ACHN (cell line): ENCODE measurements around the gene GBX1.

Experiments
- DNase-seq: peaks from one replicate; pipeline ENCODE4 v3.0.0-alpha.2; 2015
- in situ Hi-C: cut with HindIII; loops from 2 replicates; pipeline ENCODE4 v1.10.0; 2017; ENCODE audit warnings: low sequenced_read_pairs, low pct_ligation_motif_present, low pct_unique_long_range_greater_than_20kb

The GBX1 gene

DNA sequence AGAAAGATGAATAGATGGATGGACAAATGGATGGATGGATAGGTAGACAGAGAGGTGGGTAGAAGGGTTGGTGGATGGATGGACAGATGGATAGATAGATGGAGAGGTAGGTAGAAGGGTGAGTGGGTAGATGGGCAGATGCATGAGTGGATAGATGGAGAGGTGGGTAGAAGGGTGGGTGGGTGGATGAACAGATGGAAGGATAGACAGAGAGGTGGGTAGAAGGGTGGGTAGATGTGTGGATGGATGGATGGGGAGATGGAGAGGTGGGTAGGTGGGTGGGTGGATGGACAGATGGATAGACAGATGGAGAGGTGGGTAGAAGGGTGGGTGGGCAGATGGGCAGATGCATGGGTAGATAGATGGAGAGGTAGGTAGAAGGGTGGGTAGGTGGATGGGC, 30.4 kb upstream of the GBX1 start:
- no peak for DNase-seq
- in situ Hi-C loops, result no loop called here

DNA sequence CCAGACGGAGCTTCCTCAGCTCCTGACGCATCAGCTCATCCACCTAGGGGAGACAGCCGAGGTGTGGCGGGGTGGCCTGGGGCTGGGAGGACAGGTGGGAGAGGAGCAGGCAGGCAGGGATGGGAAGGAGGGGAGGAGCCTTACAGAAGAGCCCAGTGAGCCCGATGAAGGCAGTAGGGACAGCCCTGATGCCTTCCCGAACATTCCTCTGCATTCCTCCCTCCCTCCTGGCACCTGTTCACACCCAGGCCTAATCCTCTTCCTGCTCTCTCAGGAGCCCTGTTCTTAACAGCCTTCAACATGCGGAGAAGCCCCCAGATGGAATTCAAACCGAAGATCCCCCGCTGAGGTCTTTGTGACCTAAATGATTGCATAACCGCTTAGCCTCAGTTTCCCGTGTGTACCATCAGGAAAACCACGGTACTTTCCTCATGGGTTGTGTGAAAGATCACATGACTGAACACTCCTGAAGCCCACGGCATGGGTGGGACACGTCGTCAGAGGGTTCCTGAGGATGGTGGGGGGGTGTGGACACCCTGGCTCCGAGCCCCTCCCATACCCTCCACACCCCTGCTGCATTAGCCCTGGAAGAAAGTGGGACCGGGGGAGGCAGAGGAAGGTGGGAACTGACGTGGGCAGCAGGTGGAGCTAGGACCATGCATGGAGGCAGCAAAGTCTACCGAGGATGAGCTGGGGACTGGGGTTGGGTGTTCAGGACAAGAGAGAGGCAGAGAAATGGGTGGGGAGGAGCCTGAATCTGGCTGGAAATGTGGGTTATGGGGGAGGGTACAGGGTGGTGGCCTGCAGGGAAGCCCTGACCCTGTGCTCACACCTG, 28.3 kb upstream of the GBX1 start:
- DNase-seq, result no peak
- in situ Hi-C loops, result no loop called here

DNA sequence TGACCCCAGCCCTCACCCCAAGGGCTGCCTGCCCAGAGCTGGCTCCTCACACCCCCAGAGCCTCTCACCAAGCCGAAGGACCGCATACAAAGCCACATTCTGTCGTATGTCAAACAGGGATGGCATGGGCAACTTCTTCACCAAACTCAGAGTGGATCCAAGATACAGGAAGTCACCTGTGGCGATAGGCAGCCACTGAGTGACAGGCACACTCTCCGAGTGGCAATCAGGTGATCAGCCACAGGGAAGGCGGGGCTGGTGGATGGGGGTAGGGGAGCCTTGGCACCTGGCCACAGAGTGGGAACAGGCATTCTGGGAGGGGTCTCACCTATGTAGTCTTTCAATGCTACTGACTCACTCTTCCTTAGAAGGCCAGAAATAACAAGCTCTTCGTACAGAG, 26.7 kb upstream of the GBX1 start:
- DNase-seq, result no peak

DNA sequence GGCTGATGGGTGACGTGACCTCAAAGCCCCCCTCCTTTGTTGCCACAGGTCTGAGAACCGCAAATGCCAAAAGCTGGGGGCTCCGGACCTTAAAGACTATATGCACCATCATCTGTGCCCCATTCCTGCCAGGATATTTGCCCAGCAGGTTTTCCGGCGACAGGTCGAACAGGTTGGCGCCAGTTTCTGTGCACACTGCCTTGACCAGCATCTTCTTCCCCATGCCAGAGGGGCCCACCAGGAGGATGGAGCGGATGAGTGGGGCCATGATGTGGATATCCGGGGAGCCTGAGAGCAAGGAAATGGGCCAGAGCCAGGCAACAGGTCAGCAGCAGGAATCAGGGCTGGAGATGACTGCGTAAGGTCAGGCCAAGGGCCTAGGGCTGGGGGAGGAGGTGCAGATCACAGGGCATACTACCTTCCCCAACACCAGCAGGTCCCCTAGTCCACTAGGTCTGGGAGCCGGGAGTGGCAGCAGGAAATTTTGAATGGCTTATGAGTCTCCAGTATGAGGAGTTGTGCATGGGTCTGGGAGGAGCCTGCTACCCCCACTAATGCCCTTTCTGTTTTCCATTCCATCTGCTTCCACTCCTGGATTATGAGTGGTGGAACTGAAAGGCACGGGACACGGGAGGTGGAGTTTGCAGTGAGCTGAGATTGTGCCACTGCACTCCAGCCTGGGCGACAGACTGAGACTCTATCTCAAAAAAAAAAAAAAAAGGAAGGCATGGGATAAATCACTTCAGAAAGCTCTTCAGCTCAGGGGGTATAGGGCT, 25.9 kb upstream of the GBX1 start:
- in situ Hi-C loops, result no loop called here
- no peak for DNase-seq

More for the DNA sequence above, 26.7 kb upstream of the GBX1 start:
- in situ Hi-C loops, result no loop called here

DNA sequence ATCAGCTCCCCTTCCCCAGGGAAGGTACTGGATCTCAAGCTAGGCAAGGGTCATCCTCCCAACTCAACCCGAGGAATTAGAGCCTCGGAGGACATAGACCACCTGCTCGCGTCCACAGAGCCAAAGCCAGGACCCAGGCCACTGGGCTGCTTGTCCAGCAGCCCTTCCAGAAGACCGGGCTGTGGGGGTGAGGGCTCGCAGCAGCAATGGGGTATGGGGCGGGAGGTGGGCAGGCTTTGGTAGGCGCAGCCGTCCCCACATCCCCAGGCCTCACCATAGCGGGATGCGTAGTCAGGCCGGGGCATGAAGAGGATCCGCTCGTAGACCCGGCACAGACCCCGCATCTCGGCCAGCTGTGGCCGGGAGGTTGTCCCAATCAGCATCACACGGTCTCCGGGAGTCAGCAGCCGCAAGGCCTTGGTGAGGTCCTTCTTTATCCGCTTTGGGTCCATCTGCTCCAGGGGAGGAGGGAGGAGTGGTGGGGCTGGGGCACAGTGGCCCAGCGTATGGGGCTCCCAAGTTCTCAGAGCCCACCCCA, 24.6 kb upstream of the GBX1 start:
- in situ Hi-C loops, result no loop called here
- no peak for DNase-seq

DNA sequence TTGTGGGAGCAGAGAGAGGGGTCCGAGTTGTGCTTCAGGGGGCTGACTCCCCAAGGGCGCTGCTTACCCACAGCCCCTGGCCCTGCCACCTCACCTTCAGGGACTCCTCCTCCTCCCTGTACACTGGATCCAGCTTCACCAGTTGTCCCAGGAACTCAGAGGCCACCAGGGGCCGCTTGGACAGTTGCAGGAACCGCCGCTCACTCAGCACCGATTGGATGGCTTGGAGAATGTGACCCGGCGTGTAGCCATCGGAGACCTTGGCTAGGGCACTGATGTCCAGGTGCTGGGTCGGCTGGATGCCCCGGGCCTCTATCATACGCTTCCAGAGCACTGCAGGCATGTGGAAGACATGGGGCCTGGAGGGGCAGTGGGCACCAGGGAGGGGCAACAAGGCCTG, 24.1 kb upstream of the GBX1 start:
- in situ Hi-C loops, result no loop called here
- no peak for DNase-seq

DNA sequence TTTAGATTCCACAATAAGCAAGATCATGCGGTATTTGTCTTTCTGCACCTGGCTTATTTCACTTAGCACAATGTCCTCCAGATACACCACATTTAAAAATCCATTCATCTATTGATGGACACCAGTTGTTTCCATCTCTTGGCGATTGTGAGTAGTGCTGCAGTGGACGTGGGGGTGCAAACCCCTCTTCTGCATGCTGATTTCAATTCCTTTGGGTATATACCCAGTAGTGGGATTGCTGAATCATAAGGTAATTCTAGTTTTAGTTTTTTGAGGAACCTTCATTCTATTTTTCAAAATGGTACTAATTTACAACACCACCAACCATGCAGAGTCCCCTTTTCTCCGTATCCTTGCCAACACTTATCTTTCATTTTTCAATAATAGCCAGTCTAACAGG, 21.5 kb upstream of the GBX1 start:
- DNase-seq, result no peak
- in situ Hi-C loops, result no loop called here

DNA sequence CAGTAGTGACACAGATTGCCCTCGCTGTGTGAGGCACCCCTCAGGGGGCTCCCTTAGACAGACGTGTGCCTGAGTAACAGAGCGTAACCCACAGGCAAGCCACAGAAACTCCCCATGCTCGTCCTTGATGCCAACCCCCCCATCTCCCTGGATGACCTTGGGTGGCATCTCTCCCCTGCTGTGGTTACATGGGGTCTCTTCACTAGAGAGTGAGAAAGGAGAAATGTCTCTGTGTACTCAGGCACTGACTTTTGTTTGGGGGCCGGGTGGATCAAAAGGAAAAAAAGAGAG, 20.7 kb upstream of the GBX1 start:
- DNase-seq, result no peak
- in situ Hi-C loops, result no loop called here

DNA sequence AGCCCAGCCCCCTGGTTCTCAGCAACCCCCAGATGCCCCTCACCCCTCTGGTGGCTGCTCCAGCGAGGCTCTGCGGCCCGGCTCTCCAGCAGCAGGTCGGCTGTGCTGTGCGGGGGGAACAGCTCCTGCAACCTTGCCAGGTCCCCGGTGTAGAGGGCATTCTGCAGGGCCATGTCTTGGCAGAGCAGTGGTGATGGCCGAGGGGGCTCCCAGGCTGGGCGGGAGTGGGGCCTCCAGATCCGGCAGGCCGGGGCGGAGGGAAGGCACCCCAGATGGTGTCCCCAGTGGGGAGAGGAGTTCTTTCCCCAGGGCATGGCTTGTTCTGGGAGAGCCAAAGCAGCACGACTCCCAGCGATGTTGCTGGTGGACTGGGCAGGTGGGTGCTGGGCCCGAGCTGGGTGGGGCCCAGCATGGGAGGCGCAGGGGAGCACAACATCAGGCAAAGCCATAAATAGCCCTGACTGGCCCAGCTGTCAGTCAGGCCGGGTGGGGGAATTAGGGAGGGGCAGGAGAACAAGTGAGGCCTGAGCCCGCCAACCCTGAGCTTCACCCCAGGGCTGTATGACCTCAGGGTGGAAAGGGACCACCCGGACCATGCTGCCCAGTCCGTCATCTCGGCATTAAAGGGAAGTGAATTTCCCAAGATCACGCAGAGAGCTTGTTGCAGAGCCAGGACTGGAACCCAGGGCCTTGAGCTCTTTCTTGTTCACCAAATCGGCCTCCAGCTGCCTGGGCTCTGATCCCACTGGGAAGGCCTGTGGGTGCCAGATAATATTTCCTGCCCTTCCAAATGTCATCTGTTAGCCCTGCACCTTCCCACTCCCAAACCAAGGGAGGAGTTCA, 20.1 kb upstream of the GBX1 start:
- DNase-seq, result no peak
- in situ Hi-C loops, result no loop called here

DNA sequence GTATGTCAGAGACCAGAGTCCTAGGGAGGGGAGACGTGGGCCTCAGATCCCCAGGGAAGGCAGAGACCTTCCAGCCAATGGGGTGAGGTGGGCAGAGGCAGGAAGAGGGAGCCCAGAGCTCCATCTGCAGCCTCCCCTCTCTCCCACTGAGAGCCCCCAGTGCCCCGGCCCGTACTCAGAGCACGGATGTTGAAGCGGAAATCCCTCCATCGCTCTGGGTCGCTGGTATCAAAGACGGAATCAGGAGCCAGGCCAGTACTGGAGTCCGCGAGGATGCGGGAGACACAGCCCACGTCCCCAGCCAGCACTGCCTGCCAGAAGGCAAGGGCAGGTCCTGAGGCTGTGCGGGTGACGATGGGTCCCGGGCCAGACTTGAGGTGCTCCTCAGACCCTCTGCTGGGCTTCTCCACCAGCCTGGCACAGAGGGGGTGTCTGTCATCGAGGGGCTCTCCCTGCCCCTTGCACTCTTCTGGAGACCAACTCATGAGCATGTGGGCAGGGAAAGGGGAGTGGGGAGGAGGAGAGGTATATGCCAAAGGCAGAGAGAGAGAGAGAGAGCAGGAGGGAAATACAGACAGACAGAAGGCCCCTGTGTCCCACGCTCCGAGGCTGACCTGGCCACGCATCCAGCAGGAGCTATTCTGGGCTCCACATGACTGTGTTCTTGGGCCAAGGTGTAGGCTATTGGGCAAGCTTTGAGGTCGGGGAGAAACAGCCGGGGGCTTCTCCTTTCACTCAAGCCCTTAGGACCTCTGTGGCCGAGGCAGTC, 19.3 kb upstream of the GBX1 start, which contains the start of gene ASB10:
Gene ASB10 (minus strand): TSS at position 611 of the 769 bp plus-strand sequence. CDS start 120 bp downstream, at position 491.
- in situ Hi-C loops, result no loop called here
- no peak for DNase-seq

DNA sequence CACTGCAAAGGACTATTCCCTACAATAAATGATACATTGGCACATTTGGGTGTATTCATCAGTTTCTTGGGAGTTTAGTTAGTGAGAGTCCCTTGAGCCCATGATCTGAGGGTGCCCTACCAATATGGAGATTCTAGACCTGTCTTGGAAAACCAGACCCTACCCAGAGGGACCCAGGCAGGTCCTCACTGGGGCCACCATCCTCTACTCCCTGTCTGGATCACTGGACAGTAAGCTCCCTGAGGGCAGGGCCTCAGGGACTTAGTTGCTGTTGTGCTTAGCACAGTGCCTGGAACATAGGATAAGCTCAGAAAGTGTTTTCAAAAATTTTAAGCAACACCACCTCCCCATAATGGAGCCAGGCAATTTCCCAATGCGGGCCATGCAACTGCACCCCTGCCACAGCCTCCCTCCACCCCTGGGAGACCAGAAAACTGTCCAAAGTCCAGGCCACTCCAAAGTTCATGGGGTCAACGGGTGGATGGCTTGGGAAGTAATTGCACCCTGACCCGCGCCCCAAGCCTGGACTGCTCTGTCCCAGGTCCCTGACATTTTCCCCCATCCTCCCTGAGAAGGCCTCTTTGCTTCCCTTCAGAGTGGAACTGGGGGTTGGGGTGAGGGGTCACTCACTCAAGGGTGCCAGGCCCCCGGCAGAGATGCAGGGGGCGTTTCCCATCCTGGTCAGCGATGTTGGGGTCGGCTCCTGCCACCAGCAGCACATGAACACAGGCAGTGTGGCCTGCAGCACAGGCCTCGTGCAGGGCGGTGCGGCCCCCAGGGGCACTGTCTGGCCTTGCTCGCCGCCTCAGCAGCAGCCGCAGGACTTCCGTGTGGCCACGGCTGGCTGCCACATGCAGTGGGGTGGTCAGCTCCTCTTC, 18.5 kb upstream of the GBX1 start:
- DNase-seq, result no peak
- in situ Hi-C loops, result no loop called here

DNA sequence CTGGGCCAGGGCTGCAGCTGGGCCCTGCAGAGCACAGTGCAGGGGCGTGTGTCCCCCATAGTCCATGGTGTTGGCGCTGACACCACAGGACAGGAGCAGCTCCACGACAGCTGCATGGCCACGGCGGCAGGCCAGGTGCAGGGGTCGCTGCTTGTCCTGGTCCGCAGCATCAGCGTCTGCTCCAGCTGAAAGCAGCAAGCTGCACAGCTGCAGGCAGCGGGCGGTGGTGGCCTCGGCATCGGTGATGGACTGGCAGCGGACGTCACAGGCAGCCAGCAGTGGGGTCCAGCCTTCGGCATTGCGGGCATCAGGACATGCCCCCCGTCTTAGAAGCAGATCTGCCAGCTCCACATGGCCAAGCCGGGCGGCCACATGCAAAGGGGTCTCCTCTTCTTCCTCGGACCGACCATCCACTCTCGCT, 13.5 kb upstream of the GBX1 start:
- in situ Hi-C loops, result no loop called here
- no peak for DNase-seq

DNA sequence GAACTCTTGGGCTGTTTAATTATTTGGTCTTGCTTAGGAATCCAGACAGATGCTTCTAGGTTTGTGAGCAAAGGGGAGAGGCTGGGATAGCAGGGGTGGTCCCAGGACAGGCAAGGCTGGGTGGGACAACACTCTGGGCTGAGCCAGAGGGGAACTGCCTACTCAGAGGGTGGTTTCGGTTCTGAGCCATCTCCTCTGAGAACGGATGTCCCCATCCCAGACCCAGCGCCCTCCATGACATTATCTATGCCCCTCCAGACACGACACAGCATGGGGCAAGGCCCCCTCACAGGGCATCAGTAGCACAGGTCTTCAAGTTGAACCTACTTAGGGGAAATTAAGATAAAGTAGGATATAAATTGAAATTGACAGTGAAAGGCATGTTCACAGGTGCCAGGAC, 12.5 kb upstream of the GBX1 start:
- in situ Hi-C loops, result no loop called here

DNA sequence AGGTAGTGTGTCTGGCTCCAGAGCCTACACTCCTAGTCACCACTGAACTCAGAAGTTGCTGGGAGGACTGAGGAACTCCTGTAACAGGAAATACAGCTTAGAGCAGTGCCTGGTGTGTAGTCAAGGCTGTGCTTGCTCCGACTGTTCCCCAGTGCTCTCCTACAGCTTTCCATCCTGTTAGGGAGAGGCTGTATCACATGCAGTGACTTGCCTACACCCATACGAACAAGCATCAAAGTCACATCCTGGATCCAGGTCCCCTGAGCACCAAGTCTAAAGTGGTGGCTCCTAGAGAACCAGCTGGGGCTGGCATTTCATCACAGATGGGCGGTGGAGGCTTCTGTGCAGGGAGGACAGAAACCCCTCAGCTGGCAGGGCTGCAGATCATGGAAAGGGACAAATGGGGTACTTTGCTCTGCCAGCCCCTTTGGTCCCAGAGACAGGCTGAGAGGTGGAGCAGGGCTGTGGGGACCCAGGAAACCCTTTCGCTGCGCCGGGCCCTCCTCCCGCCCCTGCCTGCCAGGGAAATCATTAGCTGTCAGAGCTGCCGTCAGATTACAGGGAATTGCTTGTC, 11.9 kb upstream of the GBX1 start:
- in situ Hi-C loops, result no loop called here
- DNase-seq, result no peak

More for the DNA sequence above, 12.5 kb upstream of the GBX1 start:
- no peak for DNase-seq

DNA sequence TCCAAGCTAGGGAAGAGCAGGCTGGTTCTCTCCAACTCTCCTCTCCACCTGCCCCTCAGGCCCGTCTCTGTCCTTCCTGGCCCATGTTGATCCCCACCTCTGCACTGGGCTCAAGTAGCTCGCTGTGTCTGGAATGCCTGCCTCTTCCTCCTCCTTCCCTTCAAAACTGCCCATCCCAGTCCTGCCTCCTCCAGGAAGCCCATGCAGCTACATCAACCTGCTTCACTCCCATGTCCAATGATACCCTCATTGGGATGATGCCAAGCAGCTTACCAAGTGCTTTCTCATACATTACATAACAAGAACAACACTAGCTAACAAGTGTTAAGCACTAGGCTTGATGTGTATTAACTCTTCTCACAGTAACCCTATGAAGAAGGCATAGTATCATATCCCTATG, 11.3 kb upstream of the GBX1 start:
- in situ Hi-C loops, result no loop called here
- no peak for DNase-seq

DNA sequence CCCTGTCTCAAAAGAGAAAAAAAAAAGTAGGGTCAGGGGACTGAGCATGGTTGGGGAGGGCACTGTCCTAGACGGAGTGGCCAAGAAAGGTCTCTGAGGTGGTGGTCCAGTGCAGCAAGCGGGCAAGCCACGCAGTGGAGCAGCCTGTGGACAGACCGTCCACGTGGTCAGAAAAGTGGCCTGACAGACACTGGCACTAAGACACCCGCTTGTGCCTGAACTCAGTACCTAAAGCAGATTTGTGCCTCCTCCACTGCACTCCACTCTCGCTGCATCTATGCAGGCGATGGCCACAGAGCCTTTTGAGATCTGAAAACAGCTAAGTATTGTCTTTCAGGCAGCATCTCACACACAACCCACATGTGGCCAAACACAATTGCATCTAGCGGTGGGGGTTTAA, 10.7 kb upstream of the GBX1 start:
- DNase-seq, result no peak
- in situ Hi-C loops, result no loop called here

DNA sequence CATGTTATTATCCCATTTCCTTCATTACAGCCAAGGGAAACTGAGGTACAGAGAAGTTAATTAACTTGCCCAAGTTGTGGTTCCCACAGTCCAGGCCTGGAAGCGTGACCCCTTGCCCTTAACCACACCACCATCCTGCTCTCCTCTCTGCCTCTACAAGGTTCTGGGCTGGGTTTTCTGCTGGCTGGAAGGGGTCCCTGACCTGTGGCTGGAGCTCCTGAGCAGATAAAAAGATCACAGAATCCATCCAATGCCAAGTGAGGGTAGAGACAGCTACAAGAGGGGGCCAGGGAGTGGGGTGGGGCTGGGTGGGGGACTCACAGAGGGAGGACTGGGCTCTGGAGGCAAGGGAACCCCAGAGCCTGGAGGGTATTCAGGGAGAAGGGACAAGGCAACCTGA, 9.8 kb upstream of the GBX1 start:
- DNase-seq, result no peak
- in situ Hi-C loops, result no loop called here
